Keratinocyte (primary cell): Measurements from ENCODE around the gene NT5C1A. TPM values are rescaled to one million over a fixed set of nuclear protein-coding genes. Genes with fewer than 3 reads are reported as not detected.

Experiments
- DNase-seq: peaks from one replicate; pipeline ENCODE4 v3.0.0-alpha.2; 2011; ENCODE audit warnings: low read depth, missing footprints, low spot score
- FAIRE-seq: peaks from 2 replicates; lab custom pipeline; 2011; peaks lifted over from hg19 to GRCh38; lab: Jason Lieb, UNC
- H2AFZ ChIP-seq: 2 replicates; pipeline ENCODE4 v1.6.0; 2012; ENCODE audit warnings: low read length, control low read depth, inconsistent platforms; ENCODE audit not compliant: control insufficient read depth
- H3K27ac ChIP-seq: 2 replicates; pipeline ENCODE4 v1.5.1; 2011; ENCODE audit warnings: low read length; ENCODE audit not compliant: control insufficient read depth, insufficient read depth
- H3K27me3 ChIP-seq: 3 replicates; pipeline ENCODE4 v1.6.0; 2011; ENCODE audit warnings: low read length; ENCODE audit not compliant: control insufficient read depth, insufficient read depth; ENCODE audit errors: extremely low read depth
- H3K36me3 ChIP-seq, 2 experiments: 2 replicates in 1 of 2; 3 replicates in 1 of 2; pipeline ENCODE4 v1.5.1; 2011; ENCODE audit warnings: low read length in 2 of 2, mild to moderate bottlenecking in 1 of 2; ENCODE audit not compliant: control insufficient read depth in 2 of 2, insufficient read depth in 2 of 2; ENCODE audit errors: extremely low read depth in 1 of 2
- H3K4me1 ChIP-seq: 3 replicates; pipeline ENCODE4 v1.5.1; 2011; ENCODE audit warnings: low read length; ENCODE audit not compliant: control insufficient read depth, insufficient read depth; ENCODE audit errors: extremely low read depth
- H3K4me2 ChIP-seq: 3 replicates; pipeline ENCODE4 v1.6.0; 2011; ENCODE audit warnings: low read depth, low read length; ENCODE audit not compliant: control insufficient read depth, insufficient read depth; ENCODE audit errors: extremely low read depth
- H3K4me3 ChIP-seq, 3 experiments: fragments of 200-600 bp in 1 of 3; sonication (generic) in 1 of 3; 2 replicates in 2 of 3; 3 replicates in 1 of 3; pipeline ENCODE4 v1.5.1; 2011 to 2016; ENCODE audit warnings: low read length in 3 of 3, mild to moderate bottlenecking in 3 of 3, control low read depth in 2 of 3, inconsistent platforms in 1 of 3, low read depth in 1 of 3, mixed read lengths in 1 of 3, mixed run types in 1 of 3, moderate library complexity in 1 of 3; ENCODE audit not compliant: control insufficient read depth in 2 of 3, insufficient read depth in 2 of 3; ENCODE audit errors: extremely low read depth in 1 of 3
- H3K79me2 ChIP-seq: 2 replicates; pipeline ENCODE4 v1.6.0; 2012; ENCODE audit warnings: low read length; ENCODE audit not compliant: control insufficient read depth, insufficient read depth
- H3K9ac ChIP-seq: 3 replicates; pipeline ENCODE4 v1.6.0; 2011; ENCODE audit warnings: low read length; ENCODE audit not compliant: control insufficient read depth, insufficient read depth; ENCODE audit errors: extremely low read depth
- H3K9me1 ChIP-seq: 3 replicates; pipeline ENCODE4 v1.6.0; 2011; ENCODE audit warnings: low read length; ENCODE audit not compliant: control insufficient read depth, insufficient read depth; ENCODE audit errors: extremely low read depth
- H3K9me3 ChIP-seq: 2 replicates; pipeline ENCODE4 v1.5.1; 2012; ENCODE audit warnings: low read depth, low read length; ENCODE audit not compliant: control insufficient read depth
- H4K20me1 ChIP-seq: 3 replicates; pipeline ENCODE4 v1.6.0; 2011; ENCODE audit warnings: low read length; ENCODE audit not compliant: control insufficient read depth, insufficient read depth; ENCODE audit errors: extremely low read depth
- CTCF ChIP-seq, 3 experiments: IDR thresholded peaks in 1 of 3; conservative IDR thresholded peaks in 1 of 3; optimal IDR thresholded peaks in 1 of 3; 2 replicates in 2 of 3; 3 replicates in 1 of 3; pipeline versions ENCODE3 to v1.5.1; 2011; ENCODE audit warnings: low read length in 3 of 3, mild to moderate bottlenecking in 3 of 3, moderate library complexity in 2 of 3, control low read depth in 1 of 3, inconsistent platforms in 1 of 3; ENCODE audit not compliant: insufficient read depth in 2 of 3; ENCODE audit errors: extremely low read depth in 1 of 3
- EZH2 ChIP-seq: IDR thresholded peaks from one replicate; pipeline ENCODE4 v1.6.1; 2012; ENCODE audit warnings: inconsistent platforms, mild to moderate bottlenecking, low read length, moderate library complexity
- dilution Hi-C: fragments of 300-500 bp; cut with MboI; formaldehyde crosslinking; loops from one replicate; pipeline ENCODE4 v1.7.0; 2020; ENCODE audit warnings: low sequenced_read_pairs; ENCODE audit not compliant: extremely low pct_ligation_motif_present
- polyA plus RNA-seq, 5 experiments: library from polyadenylated mRNA; depleted of rRNA in 3 of 5; stranded (reverse) in 3 of 5; stranded (forward) in 1 of 5; unstranded in 1 of 5; fragments of >200 nt; gene quantifications; 1 replicate in 1 of 5; 2 replicates in 3 of 5; 3 replicates in 1 of 5; pipeline versions ENCODE4 v1.2.1 to v1.2.3, GENCODE V29; 2011 to 2012; ENCODE audit warnings: missing spikeins in 2 of 5, low read depth in 1 of 5, low replicate concordance in 1 of 5

The NT5C1A gene
- polyA plus RNA-seq, 1 donor (not counting 4 experiments of a cell fraction or from before 2014, with no cell fraction given), result not detected

GRCh38 chr1:39649636-39650185 lies 22.2 kb downstream of the NT5C1A start:
- Histone ChIP-seq H3K27me3 (no peaks in the 10 kb centered on the region), H3K36me3 (no peaks in the 10 kb centered on the region), H3K9ac (no peak overlapping the region), H3K9me3 (no peaks in the 10 kb centered on the region), H3K4me1 (peaks cover 12% of the 10 kb centered on the region), H3K4me2 (no peak overlapping the region), H3K4me3 (no peak overlapping the region), H4K20me1 (no peaks in the 10 kb centered on the region), H3K79me2 (no peaks in the 10 kb centered on the region), H2AFZ (no peak overlapping the region), H3K9me1 (no peaks in the 10 kb centered on the region), H3K27ac (no peak overlapping the region)
- FAIRE-seq (no peak), DNase-seq (no peak)
- dilution Hi-C loops, result no loop called here
- TF ChIP-seq CTCF (optimal IDR thresholded peaks at IDR 0.05 in 1 of 3, IDR thresholded peaks at IDR 0.05 in 1 of 3, conservative IDR thresholded peaks at IDR 0.05 in 1 of 3; ENCODE audit: extremely low read depth in 1 of 3, insufficient read depth in 2 of 3, low read length in 3 of 3), result no peak
- TF ChIP-seq EZH2, result no peak

- no peaks in the 10 kb centered on the region for H3K36me3 ChIP-seq
- H3K4me1 ChIP-seq, result peaks cover 6% of the 10 kb centered on the region
- H3K9ac ChIP-seq, result no peak overlapping the region
- H4K20me1 ChIP-seq, result no peaks in the 10 kb centered on the region
- no peaks in the 10 kb centered on the region for H3K9me3 ChIP-seq
- no peak overlapping the region for H3K4me3 ChIP-seq
- H2AFZ ChIP-seq, result no peak overlapping the region
- DNase-seq (no peak), FAIRE-seq (no peak)
- no peak for TF ChIP-seq EZH2
- TF ChIP-seq CTCF (optimal IDR thresholded peaks at IDR 0.05 in 1 of 3, IDR thresholded peaks at IDR 0.05 in 1 of 3, conservative IDR thresholded peaks at IDR 0.05 in 1 of 3; ENCODE audit: extremely low read depth in 1 of 3, insufficient read depth in 2 of 3, low read length in 3 of 3), result no peak
- dilution Hi-C loops, result no loop called here
- no peak overlapping the region for H3K27ac ChIP-seq
- H3K4me2 ChIP-seq, result no peak overlapping the region
- H3K79me2 ChIP-seq, result no peaks in the 10 kb centered on the region
- no peaks in the 10 kb centered on the region for H3K9me1 ChIP-seq
- H3K27me3 ChIP-seq, result peaks cover 8% of the 10 kb centered on the region
Observed at GRCh38 chr1:39648496-39648895, 23.4 kb downstream of the NT5C1A start.
